Endothelial cell of umbilical vein (primary cell): ENCODE results near the gene PSMB3.

Source experiments
- EZH2 ChIP-seq: IDR thresholded peaks from 2 replicates; pipeline ENCODE4 v1.6.1; 2012; ENCODE audit warnings: borderline replicate concordance, low read depth, mild to moderate bottlenecking, moderate library complexity, low read length, inconsistent platforms; ENCODE audit not compliant: severe bottlenecking
- FOS ChIP-seq: IDR thresholded peaks from 2 replicates; pipeline ENCODE4 v1.6.1; 2011; ENCODE audit warnings: mild to moderate bottlenecking, low read length, moderate library complexity, borderline replicate concordance; ENCODE audit not compliant: insufficient read depth
- JUN ChIP-seq: IDR thresholded peaks from 2 replicates; pipeline ENCODE4 v1.6.1; 2011; ENCODE audit warnings: borderline replicate concordance, low read depth; ENCODE audit not compliant: insufficient read length, insufficient read depth
- POLR2A ChIP-seq: IDR thresholded peaks from 2 replicates; pipeline ENCODE4 v1.6.1; 2012; ENCODE audit warnings: low read depth, mild to moderate bottlenecking, control low read depth, low read length
- POLR2AphosphoS5 ChIP-seq: IDR thresholded peaks from 2 replicates; pipeline ENCODE4 v1.6.1; 2012; ENCODE audit warnings: low read depth, mild to moderate bottlenecking, control low read depth, low read length, moderate library complexity; ENCODE audit not compliant: insufficient read depth
- TF ChIP-seq, protein P1 (sequence below), 2 donors: IDR thresholded peaks; 1 replicate in 1 of 2; 2 replicates in 1 of 2; pipeline ENCODE4 v1.5.1; 2011; ENCODE audit warnings: low read length in 2 of 2, mild to moderate bottlenecking in 2 of 2, moderate library complexity in 2 of 2, control low read depth in 1 of 2, inconsistent platforms in 1 of 2, low read depth in 1 of 2; ENCODE audit not compliant: insufficient read depth in 1 of 2; ENCODE audit errors: extremely low read depth in 1 of 2

DNA sequence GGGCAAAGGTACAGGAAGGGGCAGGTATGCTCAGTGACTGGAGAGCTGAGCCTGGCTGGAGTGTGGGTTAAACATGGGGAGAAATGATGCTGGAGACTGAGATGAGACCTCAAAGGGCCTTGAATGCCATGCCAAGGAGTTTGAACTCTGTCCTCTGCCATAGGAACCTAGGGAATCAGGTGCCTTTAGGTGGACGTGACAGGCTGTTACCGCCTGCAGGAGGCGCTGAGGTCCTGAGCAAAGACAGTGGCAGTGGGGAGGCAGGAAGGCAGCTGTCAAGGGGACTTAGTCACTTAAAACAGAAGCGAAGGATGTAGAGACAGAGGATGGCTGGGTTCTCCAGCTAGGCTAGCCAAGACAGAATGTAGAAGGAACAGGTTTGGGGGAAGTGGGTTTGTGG lies 9.1 kb downstream of the PSMB3 start:
- TF ChIP-seq, protein P1, sequence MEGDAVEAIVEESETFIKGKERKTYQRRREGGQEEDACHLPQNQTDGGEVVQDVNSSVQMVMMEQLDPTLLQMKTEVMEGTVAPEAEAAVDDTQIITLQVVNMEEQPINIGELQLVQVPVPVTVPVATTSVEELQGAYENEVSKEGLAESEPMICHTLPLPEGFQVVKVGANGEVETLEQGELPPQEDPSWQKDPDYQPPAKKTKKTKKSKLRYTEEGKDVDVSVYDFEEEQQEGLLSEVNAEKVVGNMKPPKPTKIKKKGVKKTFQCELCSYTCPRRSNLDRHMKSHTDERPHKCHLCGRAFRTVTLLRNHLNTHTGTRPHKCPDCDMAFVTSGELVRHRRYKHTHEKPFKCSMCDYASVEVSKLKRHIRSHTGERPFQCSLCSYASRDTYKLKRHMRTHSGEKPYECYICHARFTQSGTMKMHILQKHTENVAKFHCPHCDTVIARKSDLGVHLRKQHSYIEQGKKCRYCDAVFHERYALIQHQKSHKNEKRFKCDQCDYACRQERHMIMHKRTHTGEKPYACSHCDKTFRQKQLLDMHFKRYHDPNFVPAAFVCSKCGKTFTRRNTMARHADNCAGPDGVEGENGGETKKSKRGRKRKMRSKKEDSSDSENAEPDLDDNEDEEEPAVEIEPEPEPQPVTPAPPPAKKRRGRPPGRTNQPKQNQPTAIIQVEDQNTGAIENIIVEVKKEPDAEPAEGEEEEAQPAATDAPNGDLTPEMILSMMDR (IDR thresholded peaks at IDR 0.05; ENCODE audit: extremely low read depth in 1 of 2, insufficient read depth in 1 of 2, low read depth in 1 of 2, low read length in 2 of 2): peak; percentile 54 to 55
- TF ChIP-seq POLR2A (no peak), POLR2AphosphoS5 (no peak), FOS (no peak), JUN (no peak), EZH2 (no peak)
